K562 (cell line): ENCODE results near the gene OAT. TPM values are rescaled to one million over a fixed set of nuclear protein-coding genes. Genes with fewer than 3 reads are reported as not detected.

Experiments used
- ATAC-seq: fragments of 200-7000 bp; cut with Tn5 transposase; 3 replicates; pipeline ENCODE4 v1.9.1; 2020; ENCODE audit warnings: moderate library complexity
- BruUV-seq: library from RNA; stranded (reverse); fragments of 400-500 nt; replicated peaks from 2 replicates; lab custom pipeline; 2021; lab: Mats Ljungman, UMichigan
- CTCF ChIA-PET: fragments of 300-600 bp; formaldehyde crosslinking; extraction: SDS; loops from one replicate; lab custom pipeline; 2021; ENCODE audit warnings: low intra/inter-chr PET ratio; lab: Yijun Ruan, JAX
- POLR2A ChIA-PET: fragments of 300-600, 350-650 bp; sonication (Branson Sonifier 250); formaldehyde crosslinking; extraction: SDS; loops from one replicate; lab custom pipeline; 2021; ENCODE audit warnings: antibody characterized with exemption, inconsistent platforms; lab: Yijun Ruan, JAX
- DNase-seq, 4 experiments: peaks; one replicate each; pipeline versions ENCODE4 v3.0.0 to v3.0.0-alpha.2; 2011 to 2018; ENCODE audit warnings: low spot score in 3 of 4, mixed read lengths in 3 of 4; ENCODE audit errors: extremely low read depth in 1 of 4
- FAIRE-seq: peaks from 2 replicates; lab custom pipeline; 2011; peaks lifted over from hg19 to GRCh38; lab: Jason Lieb, UNC
- H2AFZ ChIP-seq: 2 replicates; pipeline ENCODE4 v1.6.0; 2011; ENCODE audit warnings: low read depth, low read length, control low read depth, inconsistent platforms
- H3K27ac ChIP-seq: fragments of 200-600 bp; 3 replicates; pipeline ENCODE4 v1.8.0; 2011; ENCODE audit warnings: low read depth, mild to moderate bottlenecking, control low read depth, inconsistent platforms, low read length, moderate library complexity, mixed read lengths; ENCODE audit errors: extremely low read depth
- H3K27me3 ChIP-seq, 2 experiments: fragments of 300-600 bp in 1 of 2; 2 replicates in 1 of 2; 3 replicates in 1 of 2; pipeline versions ENCODE4 v1.6.0 to v1.8.0; 2011; ENCODE audit warnings: inconsistent platforms in 2 of 2, low read length in 2 of 2, mild to moderate bottlenecking in 1 of 2, mixed read lengths in 1 of 2, moderate library complexity in 1 of 2; ENCODE audit not compliant: control insufficient read depth in 2 of 2, insufficient read depth in 2 of 2
- H3K36me3 ChIP-seq: fragments of 300-600 bp; 3 replicates; pipeline ENCODE4 v1.8.0; 2011; ENCODE audit warnings: mild to moderate bottlenecking, low read length, inconsistent platforms; ENCODE audit not compliant: control insufficient read depth, insufficient read depth
- H3K4me1 ChIP-seq, 2 experiments: fragments of 200-600 bp in 1 of 2; replicated peaks in 1 of 2; 2 replicates in 1 of 2; 3 replicates in 1 of 2; pipeline versions ENCODE4 v1.5.1 to v1.8.0; 2011; ENCODE audit warnings: inconsistent platforms in 2 of 2, low read length in 2 of 2, mild to moderate bottlenecking in 1 of 2, mixed read lengths in 1 of 2, moderate library complexity in 1 of 2; ENCODE audit not compliant: control insufficient read depth in 2 of 2, insufficient read depth in 2 of 2
- H3K4me2 ChIP-seq: 2 replicates; pipeline ENCODE4 v1.6.1; 2011; ENCODE audit warnings: low read length, control low read depth, inconsistent platforms, mixed read lengths; ENCODE audit not compliant: insufficient read depth
- H3K4me3 ChIP-seq: fragments of 200-600 bp; sonication (generic), shearing (Covaris generic); 2 replicates; pipeline ENCODE4 v1.5.1; 2016; ENCODE audit warnings: control low read depth, inconsistent platforms
- H3K79me2 ChIP-seq: fragments of 200-600 bp; 3 replicates; pipeline ENCODE4 v1.8.0; 2011; ENCODE audit warnings: low read length, inconsistent platforms; ENCODE audit not compliant: control insufficient read depth, insufficient read depth
- H3K9ac ChIP-seq, 2 experiments: 2 replicates each; pipeline versions ENCODE4 v1.6.0 to v1.6.1; 2011; ENCODE audit warnings: low read depth in 2 of 2, low read length in 2 of 2, control low read depth in 1 of 2, inconsistent platforms in 1 of 2, mild to moderate bottlenecking in 1 of 2, mixed read lengths in 1 of 2; ENCODE audit not compliant: insufficient read depth in 1 of 2
- H3K9me1 ChIP-seq: one replicate; pipeline ENCODE4 v1.6.0; 2011; ENCODE audit warnings: inconsistent platforms, mild to moderate bottlenecking, low read length, moderate library complexity; ENCODE audit not compliant: control insufficient read depth, insufficient read depth
- H3K9me3 ChIP-seq: replicated peaks from 2 replicates; pipeline ENCODE4 v1.5.1; 2011; ENCODE audit warnings: low read depth, low read length, inconsistent platforms; ENCODE audit not compliant: control insufficient read depth, insufficient read depth
- H4K20me1 ChIP-seq: replicated peaks from 2 replicates; pipeline ENCODE4 v1.6.1; 2011; ENCODE audit warnings: low read length, inconsistent platforms, mixed read lengths; ENCODE audit not compliant: control insufficient read depth, insufficient read depth
- MEF2D ChIP-seq: conservative IDR thresholded peaks from 2 replicates; pipeline ENCODE4 v1.6.1; 2016; ENCODE audit warnings: low read depth, missing genetic modification characterization, missing compliant biosample characterization
- ZNF354B ChIP-seq: fragments of 250-450 bp; sonication (Bioruptor Pico); IDR thresholded peaks from 2 replicates; pipeline ENCODE4 v1.4.0; 2020
- WGBS: fragments of 100-300 bp; shearing (Covaris generic); methylation state at CpG from one replicate; pipeline ENCODE4 v1.1.6; 2016; ENCODE audit warnings: low coverage, mixed read lengths; ENCODE audit not compliant: insufficient coverage; ENCODE audit errors: missing lambda C conversion rate; 5-methylcytosine and 5-hydroxymethylcytosine counted together
- in situ Hi-C: fragments of 300-500 bp; cut with MboI; formaldehyde crosslinking; loops from 4 replicates; pipeline ENCODE4 v1.15.0; 2018; ENCODE audit warnings: inconsistent platforms, mixed read lengths
- intact Hi-C: fragments of 100-400 bp; cut with micrococcal nuclease; formaldehyde crosslinking; loops from 2 replicates; pipeline ENCODE4 v1.14.2; 2022
- polyA plus RNA-seq, 8 experiments: library from polyadenylated mRNA; depleted of rRNA in 4 of 8; stranded (reverse) in 5 of 8; unstranded in 3 of 8; fragments of >200 nt; fragmentation: Nextera tagmentation in 2 of 8; fragmentation: Illumina TruSeq in 1 of 8; extraction: Ambion mirVana in 2 of 8; extraction: Trizol in 1 of 8; gene quantifications; 2 replicates each; pipeline versions ENCODE4 v1.2.1 to v1.2.3, GENCODE V29; 2011 to 2014; ENCODE audit warnings: inconsistent platforms in 1 of 8, missing spikeins in 1 of 8
- total RNA-seq, 7 experiments: library from RNA; depleted of rRNA in 6 of 7; stranded (reverse); fragments of >200 nt in 6 of 7; fragmentation: Illumina TruSeq in 2 of 7; extraction: Trizol in 2 of 7; gene quantifications; 2 replicates each; pipeline versions ENCODE4 v1.2.1 to v1.2.3, GENCODE V29; 2011 to 2021; ENCODE audit warnings: low replicate concordance in 1 of 7
- TF ChIP-seq, protein P1 (sequence below): sonication (generic); formaldehyde crosslinking; IDR thresholded peaks from 2 replicates; pipeline ENCODE4 v1.8.0; 2023; ENCODE audit warnings: mild to moderate bottlenecking, missing genetic modification reagents

The OAT gene
- total and polyA plus RNA-seq, 9 of the 15 experiments (the other 6 are each of a cell fraction or from before 2014, with no cell fraction given): 100 to 312 (median 163) TPM

DNA sequence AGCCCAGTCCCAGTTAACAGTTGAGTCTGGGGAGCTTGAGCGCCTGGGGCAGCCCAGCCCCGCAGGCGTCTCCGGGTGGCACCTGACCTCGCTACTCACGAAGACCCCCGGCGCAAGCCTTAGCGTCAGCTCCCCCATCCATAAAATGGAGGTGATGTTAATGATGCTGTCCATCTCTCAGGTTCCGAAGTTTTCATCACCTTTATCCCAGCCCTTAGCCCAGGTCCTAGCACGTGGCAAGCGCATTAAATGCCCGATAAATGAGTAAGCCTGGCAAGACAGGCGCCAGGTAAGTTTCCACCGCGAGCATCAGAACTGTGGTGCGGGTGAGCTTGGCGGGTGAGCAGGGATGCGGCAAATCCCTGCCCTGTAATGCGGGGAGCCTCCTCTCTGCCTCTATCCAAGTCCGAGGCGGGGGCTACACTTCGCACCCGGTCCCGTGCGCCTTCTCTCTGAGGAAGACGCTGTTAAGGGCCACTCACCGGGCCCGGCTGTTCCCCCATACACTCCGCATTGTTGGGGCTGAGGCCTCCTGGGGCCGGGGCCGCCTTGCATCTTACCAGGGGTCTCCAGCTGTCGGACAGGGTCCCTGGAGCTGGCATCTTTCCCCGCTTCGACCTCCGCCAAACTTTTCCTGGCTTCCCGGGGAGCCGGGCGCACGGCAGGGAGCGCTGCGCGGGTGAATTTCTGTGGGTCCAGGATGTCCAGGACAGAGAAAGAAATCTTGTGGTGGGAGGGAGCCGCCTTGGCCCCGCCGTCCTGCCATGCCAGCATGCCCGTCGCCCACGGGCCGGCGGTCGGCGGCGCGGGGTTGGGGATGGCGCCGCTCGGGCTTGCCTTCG lies 30.7 kb upstream of the OAT start:
- H3K4me1 ChIP-seq: peaks cover 3 to 10% of the 10 kb centered on the region in 2 experiments; a peak in 4 of 5 replicates
- H3K9me1 ChIP-seq: no peaks in the 10 kb centered on the region
- H3K4me3 ChIP-seq: no peak overlapping the region
- intact Hi-C loops (no loop called here), in situ Hi-C loops (no loop called here)
- no peak overlapping the region for H3K4me2 ChIP-seq
- no peak for ATAC-seq
- no peaks in the 10 kb centered on the region for H3K9me3 ChIP-seq
- CTCF ChIA-PET: no interaction called here
- FAIRE-seq: no peak
- WGBS: 76% methylated on average over 18 of the region's 59 CpGs
- no peaks in the 10 kb centered on the region for H3K27me3 ChIP-seq
- H2AFZ ChIP-seq: no peak overlapping the region
- no TSS peak for BruUV-seq
- no peaks in the 10 kb centered on the region for H3K79me2 ChIP-seq
- DNase-seq: no peak
- POLR2A ChIA-PET: no interaction called here
- no peaks in the 10 kb centered on the region for H3K36me3 ChIP-seq
- H3K9ac ChIP-seq: no peak overlapping the region
- H3K27ac ChIP-seq: no peak overlapping the region
- no peaks in the 10 kb centered on the region for H4K20me1 ChIP-seq
- TF ChIP-seq MEF2D (tag) (no peak), ZNF354B (no peak)
- TF ChIP-seq, protein P1, sequence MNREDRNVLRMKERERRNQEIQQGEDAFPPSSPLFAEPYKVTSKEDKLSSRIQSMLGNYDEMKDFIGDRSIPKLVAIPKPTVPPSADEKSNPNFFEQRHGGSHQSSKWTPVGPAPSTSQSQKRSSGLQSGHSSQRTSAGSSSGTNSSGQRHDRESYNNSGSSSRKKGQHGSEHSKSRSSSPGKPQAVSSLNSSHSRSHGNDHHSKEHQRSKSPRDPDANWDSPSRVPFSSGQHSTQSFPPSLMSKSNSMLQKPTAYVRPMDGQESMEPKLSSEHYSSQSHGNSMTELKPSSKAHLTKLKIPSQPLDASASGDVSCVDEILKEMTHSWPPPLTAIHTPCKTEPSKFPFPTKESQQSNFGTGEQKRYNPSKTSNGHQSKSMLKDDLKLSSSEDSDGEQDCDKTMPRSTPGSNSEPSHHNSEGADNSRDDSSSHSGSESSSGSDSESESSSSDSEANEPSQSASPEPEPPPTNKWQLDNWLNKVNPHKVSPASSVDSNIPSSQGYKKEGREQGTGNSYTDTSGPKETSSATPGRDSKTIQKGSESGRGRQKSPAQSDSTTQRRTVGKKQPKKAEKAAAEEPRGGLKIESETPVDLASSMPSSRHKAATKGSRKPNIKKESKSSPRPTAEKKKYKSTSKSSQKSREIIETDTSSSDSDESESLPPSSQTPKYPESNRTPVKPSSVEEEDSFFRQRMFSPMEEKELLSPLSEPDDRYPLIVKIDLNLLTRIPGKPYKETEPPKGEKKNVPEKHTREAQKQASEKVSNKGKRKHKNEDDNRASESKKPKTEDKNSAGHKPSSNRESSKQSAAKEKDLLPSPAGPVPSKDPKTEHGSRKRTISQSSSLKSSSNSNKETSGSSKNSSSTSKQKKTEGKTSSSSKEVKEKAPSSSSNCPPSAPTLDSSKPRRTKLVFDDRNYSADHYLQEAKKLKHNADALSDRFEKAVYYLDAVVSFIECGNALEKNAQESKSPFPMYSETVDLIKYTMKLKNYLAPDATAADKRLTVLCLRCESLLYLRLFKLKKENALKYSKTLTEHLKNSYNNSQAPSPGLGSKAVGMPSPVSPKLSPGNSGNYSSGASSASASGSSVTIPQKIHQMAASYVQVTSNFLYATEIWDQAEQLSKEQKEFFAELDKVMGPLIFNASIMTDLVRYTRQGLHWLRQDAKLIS (CRISPR knock-in tag): no peak
- TF ChIP-seq, all 486 proteins: peak for 0
